Renal cortex interstitium (tissue), 15 donors: ENCODE results near the gene ZBTB12. TPM values are rescaled to one million over a fixed set of nuclear protein-coding genes. Genes with fewer than 3 reads are reported as not detected.
"Not testable (repeated sequence)": the region's sequence is repeated elsewhere in the genome, so short reads cannot be mapped to it uniquely, and the experiment has no call there.

Experiments
- DNase-seq, 11 donors: peaks; one replicate each; pipeline ENCODE4 v3.0.0-alpha.2; 2013; ENCODE audit warnings: low read depth in 9 of 11, low spot score in 4 of 11; ENCODE audit errors: extremely low read depth in 1 of 11
- long read RNA-seq, 16 experiments: transcript quantifications; one replicate each; lab custom pipeline, GENCODE V29; 2026
- polyA plus RNA-seq, 3 donors: library from polyadenylated mRNA; unstranded; fragments of 120-200 nt; gene quantifications; one replicate each; pipeline ENCODE4 v1.2.1, GENCODE V29; 2013; ENCODE audit not compliant: insufficient read length in 3 of 3

The ZBTB12 gene
- polyA plus RNA-seq = 10 to 100 TPM; 23.4 to 35.5 (median 23.6) TPM
- long read RNA-seq, donor 1, transcript ZBTB12-201 (2 exons, 1,875 nt) = major isoform, 5 of 5 reads
- long read RNA-seq, donor 1, partial matches to known transcripts = 0 of 5 reads
- long read RNA-seq, donor 1, other reads (novel, unspliced or antisense) = 0 of 5 reads
- long read RNA-seq, donor 2, partial matches to known transcripts = 0 of 2 reads
- long read RNA-seq, donor 2, other reads (novel, unspliced or antisense) = 0 of 2 reads
- long read RNA-seq, donor 3, transcript ZBTB12-201 (2 exons, 1,875 nt) = major isoform, 5 of 5 reads
- long read RNA-seq, donor 3, partial matches to known transcripts = 0 of 5 reads
- long read RNA-seq, donor 3, other reads (novel, unspliced or antisense) = 0 of 5 reads
- long read RNA-seq, donor 4, transcript ZBTB12-201 (2 exons, 1,875 nt) = major isoform, 8 of 8 reads
- long read RNA-seq, donor 4, partial matches to known transcripts = 0 of 8 reads
- long read RNA-seq, donor 4, other reads (novel, unspliced or antisense) = 0 of 8 reads
- long read RNA-seq, donor 5 = 0 reads
- long read RNA-seq, donor 6, transcript ZBTB12-201 (2 exons, 1,875 nt) = major isoform, 9 of 9 reads
- long read RNA-seq, donor 6, partial matches to known transcripts = 0 of 9 reads
- long read RNA-seq, donor 6, other reads (novel, unspliced or antisense) = 0 of 9 reads
- long read RNA-seq, donor 7, transcript ZBTB12-201 (2 exons, 1,875 nt) = major isoform, 16 of 16 reads
- long read RNA-seq, donor 7, partial matches to known transcripts = 0 of 16 reads
- long read RNA-seq, donor 7, other reads (novel, unspliced or antisense) = 0 of 16 reads
- long read RNA-seq, donor 8 = 0 reads
- long read RNA-seq, donor 9, transcript ZBTB12-201 (2 exons, 1,875 nt) = major isoform, 7 of 7 reads
- long read RNA-seq, donor 9, partial matches to known transcripts = 0 of 7 reads
- long read RNA-seq, donor 9, other reads (novel, unspliced or antisense) = 0 of 7 reads
- long read RNA-seq, donor 10, transcript ZBTB12-201 (2 exons, 1,875 nt) = major isoform, 10 of 10 reads
- long read RNA-seq, donor 10, partial matches to known transcripts = 0 of 10 reads
- long read RNA-seq, donor 10, other reads (novel, unspliced or antisense) = 0 of 10 reads
- long read RNA-seq, donor 11, transcript ZBTB12-201 (2 exons, 1,875 nt) = major isoform, 8 of 8 reads
- long read RNA-seq, donor 11, partial matches to known transcripts = 0 of 8 reads
- long read RNA-seq, donor 11, other reads (novel, unspliced or antisense) = 0 of 8 reads
- long read RNA-seq, donor 12, transcript ZBTB12-201 (2 exons, 1,875 nt) = major isoform, 5 of 5 reads
- long read RNA-seq, donor 12, partial matches to known transcripts = 0 of 5 reads
- long read RNA-seq, donor 12, other reads (novel, unspliced or antisense) = 0 of 5 reads
- long read RNA-seq, donor 13 = 0 reads
- long read RNA-seq, donor 14, partial matches to known transcripts = 0 of 3 reads
- long read RNA-seq, donor 14, other reads (novel, unspliced or antisense) = 0 of 3 reads
- long read RNA-seq, donor 15, partial matches to known transcripts = 0 of 1 reads
- long read RNA-seq, donor 15, other reads (novel, unspliced or antisense) = 0 of 1 reads
- long read RNA-seq, donor 16, transcript ZBTB12-201 (2 exons, 1,875 nt) = major isoform, 21 of 59 reads
- long read RNA-seq, donor 16, partial matches to known transcripts = 38 of 59 reads
- long read RNA-seq, donor 16, other reads (novel, unspliced or antisense) = 0 of 59 reads

- DNase-seq = peak; percentile 91 to 98 (median 97)
Measured at GRCh38 chr6:31901953-31902643, at the start of gene ZBTB12. Gene ZBTB12 (minus strand): TSS chr6:31902086. CDS start chr6:31901305, 781 bp downstream.

GRCh38 chr6:31949926-31950548 lies 48.2 kb upstream of the ZBTB12 start:
- no peak for DNase-seq

- DNase-seq = no peak
Measured at GRCh38 chr6:31948753-31949413, 47.0 kb upstream of the ZBTB12 start.

- DNase-seq = no peak
Measured at GRCh38 chr6:31948306-31948705, 46.4 kb upstream of the ZBTB12 start.

GRCh38 chr6:31947864-31948263 lies 46.0 kb upstream of the ZBTB12 start:
- no peak for DNase-seq

GRCh38 chr6:31947070-31947675 lies 45.3 kb upstream of the ZBTB12 start:
- no peak for DNase-seq

GRCh38 chr6:31946370-31946885 lies 44.5 kb upstream of the ZBTB12 start:
- no peak for DNase-seq

- DNase-seq = peak in 1 of 11 donors; percentile 22
Measured at GRCh38 chr6:31945507-31946369, 43.9 kb upstream of the ZBTB12 start, which contains the start of gene CFB. Gene CFB (plus strand): TSS chr6:31946095. CDS start chr6:31946222, 127 bp downstream.

- no peak for DNase-seq
Measured at GRCh38 chr6:31945154-31945506, 43.2 kb upstream of the ZBTB12 start.

GRCh38 chr6:31943742-31944141 lies 41.9 kb upstream of the ZBTB12 start:
- no peak for DNase-seq

- no peak for DNase-seq
Measured at GRCh38 chr6:31940256-31940664, 38.4 kb upstream of the ZBTB12 start.

- DNase-seq = no peak
Measured at GRCh38 chr6:31935823-31936222, 33.9 kb upstream of the ZBTB12 start.

- DNase-seq = no peak
Measured at GRCh38 chr6:31935021-31935420, 33.1 kb upstream of the ZBTB12 start.

- DNase-seq = no peak
Measured at GRCh38 chr6:31933537-31933936, 31.7 kb upstream of the ZBTB12 start.

GRCh38 chr6:31932137-31932536 lies 30.3 kb upstream of the ZBTB12 start:
- not testable (repeated sequence) for DNase-seq
